GM12891 (cell line): Measurements from ENCODE around the gene PPP1CA.

ENCODE experiments used
- POLR2A ChIP-seq: IDR thresholded peaks from 2 replicates; pipeline ENCODE4 v1.6.1; 2011; ENCODE audit warnings: low read depth, low read length, control low read depth
- POLR2AphosphoS5 ChIP-seq: IDR thresholded peaks from 2 replicates; pipeline ENCODE4 v1.6.1; 2011; ENCODE audit warnings: low read depth, low read length, control low read depth
- SPI1 ChIP-seq: IDR thresholded peaks from 2 replicates; pipeline ENCODE4 v1.6.1; 2011; ENCODE audit warnings: low read depth, low read length, control low read depth

- no peak for TF ChIP-seq POLR2AphosphoS5
- no peak for TF ChIP-seq SPI1
- TF ChIP-seq POLR2A = no peak
These were observed 5.4 kb downstream of the PPP1CA start for GRCh38 chr11:67396259-67396581.
